DMS53 treated with DMSO at 0.1 percent for 48 hours (cell line): Measurements from ENCODE around the gene P4HTM.
"Not testable (repeated sequence)": the region's sequence is repeated elsewhere in the genome, so short reads cannot be mapped to it uniquely, and the experiment has no call there.

Experiments used
- DNase-seq: peaks from one replicate; lab custom pipeline; 2025; ENCODE audit not compliant: unreplicated experiment; lab: John Stamatoyannopoulos, UW

P4HTM gene

GRCh38 chr3:49007771-49008528, 17.9 kb downstream of the P4HTM start:
- no peak for DNase-seq

- DNase-seq = not testable (repeated sequence)
Measured at GRCh38 chr3:49008627-49009026, 18.6 kb downstream of the P4HTM start.

GRCh38 chr3:49009396-49009795, 19.4 kb downstream of the P4HTM start:
- DNase-seq = no peak

- no peak for DNase-seq
Measured at GRCh38 chr3:49012441-49013017, 22.5 kb downstream of the P4HTM start.

- no peak for DNase-seq
Measured at GRCh38 chr3:49013113-49013737, 23.2 kb downstream of the P4HTM start.

GRCh38 chr3:49013738-49014660, 24.0 kb downstream of the P4HTM start:
- DNase-seq = no peak

GRCh38 chr3:49015072-49015471, 25.0 kb downstream of the P4HTM start:
- DNase-seq = no peak

- DNase-seq = no peak
Measured at GRCh38 chr3:49015765-49016164, 25.7 kb downstream of the P4HTM start.

- no peak for DNase-seq
Measured at GRCh38 chr3:49016414-49017228, 26.6 kb downstream of the P4HTM start.

- DNase-seq = no peak
Measured at GRCh38 chr3:49017229-49017970, 27.4 kb downstream of the P4HTM start.

GRCh38 chr3:49017971-49018706, 28.1 kb downstream of the P4HTM start, which contains the start of gene DALRD3:
Gene DALRD3, minus strand, starts transcription at chr3:49018580. Its CDS starts 16 bp downstream, at chr3:49018564.
- no peak for DNase-seq

GRCh38 chr3:49018707-49019006, 28.6 kb downstream of the P4HTM start:
- no peak for DNase-seq

- no peak for DNase-seq
Measured at GRCh38 chr3:49019941-49020329, 29.9 kb downstream of the P4HTM start.

- DNase-seq = no peak
Measured at GRCh38 chr3:49020330-49021212, 30.5 kb downstream of the P4HTM start.

- peak; percentile 65 for DNase-seq
Measured at GRCh38 chr3:49021213-49021812, 31.3 kb downstream of the P4HTM start.

GRCh38 chr3:49021813-49022687, 32.0 kb downstream of the P4HTM start, which contains the start of gene NDUFAF3:
Gene NDUFAF3, plus strand, starts transcription at chr3:49022121. Its CDS starts 24 bp downstream, at chr3:49022145.
- DNase-seq = peak; percentile 44
